ENCODE data around the gene TBC1D13. TPM values are rescaled to one million over a fixed set of nuclear protein-coding genes. Genes with fewer than 3 reads are reported as not detected.

Gene TBC1D13
- total RNA-seq, 1 experiment from 2014 or later, result 39.9 TPM

GRCh38 chr9:128743421-128743820 lies 43.6 kb upstream of the TBC1D13 start:
- Histone ChIP-seq H3K27me3 (replicated peaks; ENCODE audit: control insufficient read depth, insufficient read depth, low read length) (no peaks in the 10 kb centered on the region), H3K36me3 (ENCODE audit: control insufficient read depth, insufficient read depth, low read length) (no peaks in the 10 kb centered on the region), H3K4me1 (no peaks in the 10 kb centered on the region), H3K4me3 (ENCODE audit: low read depth, low read length) (no peak overlapping the region), H3K9me3 (no peaks in the 10 kb centered on the region)
- ChIA-PET POLR2A (no interaction called here), CTCF (interaction anchor here (0.9 kb wide), 1 partner anchor 28 kb away, joined by 4 read pairs; no protein-coding TSS in a partner anchor)
- BruUV-seq (replicated peaks), result no TSS peak
- no peaks in the 10 kb centered on the region for H3K27me3 Mint-ChIP-seq (ENCODE audit: insufficient read depth, unreplicated experiment)
- intact Hi-C loops (cut with micrococcal nuclease; ENCODE audit: unreplicated experiment), result no loop called here
- H3K4me3 Mint-ChIP-seq (ENCODE audit: unreplicated experiment), result no peak overlapping the region
- H3K9me3 Mint-ChIP-seq (ENCODE audit: unreplicated experiment), result no peaks in the 10 kb centered on the region
- H3K4me1 Mint-ChIP-seq (ENCODE audit: low read depth, unreplicated experiment), result no peaks in the 10 kb centered on the region
- peaks cover 10% of the 10 kb centered on the region for H3K36me3 Mint-ChIP-seq (ENCODE audit: insufficient read depth, unreplicated experiment)
- H3K27ac Mint-ChIP-seq (ENCODE audit: unreplicated experiment), result no peak overlapping the region
- no peak for TF ChIP-seq CTCF (IDR thresholded peaks at IDR 0.05; ENCODE audit: insufficient read depth in 1 of 2, low read depth in 1 of 2, low read length in 1 of 2, severe bottlenecking in 1 of 2, unreplicated experiment in 1 of 2)
- DNase-seq, result no peak

- intact Hi-C loops (cut with micrococcal nuclease; ENCODE audit: unreplicated experiment), result no loop called here
- no TSS peak for BruUV-seq (replicated peaks)
- H3K27me3 Mint-ChIP-seq (ENCODE audit: insufficient read depth, unreplicated experiment), result no peaks in the 10 kb centered on the region
- no peaks in the 10 kb centered on the region for H3K27me3 ChIP-seq (replicated peaks; ENCODE audit: control insufficient read depth, insufficient read depth, low read length)
- ChIA-PET POLR2A (no interaction called here), CTCF (no interaction called here)
- no peak overlapping the region for H3K27ac Mint-ChIP-seq (ENCODE audit: unreplicated experiment)
- no peaks in the 10 kb centered on the region; the same call in 1 of the 2 replicates for H3K36me3 ChIP-seq (ENCODE audit: control insufficient read depth, insufficient read depth, low read length)
- no peaks in the 10 kb centered on the region for H3K9me3 Mint-ChIP-seq (ENCODE audit: unreplicated experiment)
- H3K4me1 Mint-ChIP-seq (ENCODE audit: low read depth, unreplicated experiment), result no peaks in the 10 kb centered on the region
- H3K36me3 Mint-ChIP-seq (ENCODE audit: insufficient read depth, unreplicated experiment), result peaks cover 6% of the 10 kb centered on the region
- H3K4me3 ChIP-seq (ENCODE audit: low read depth, low read length), result no peak overlapping the region
- no peaks in the 10 kb centered on the region for H3K9me3 ChIP-seq
- no peaks in the 10 kb centered on the region for H3K4me1 ChIP-seq
- H3K4me3 Mint-ChIP-seq (ENCODE audit: unreplicated experiment), result no peak overlapping the region
- no peak for TF ChIP-seq CTCF (IDR thresholded peaks at IDR 0.05; ENCODE audit: insufficient read depth in 1 of 2, low read depth in 1 of 2, low read length in 1 of 2, severe bottlenecking in 1 of 2, unreplicated experiment in 1 of 2)
- DNase-seq, result no peak
Observed at GRCh38 chr9:128747241-128747640, 39.8 kb upstream of the TBC1D13 start.

- no peak for TF ChIP-seq CTCF (IDR thresholded peaks at IDR 0.05; ENCODE audit: insufficient read depth in 1 of 2, low read depth in 1 of 2, low read length in 1 of 2, severe bottlenecking in 1 of 2, unreplicated experiment in 1 of 2)
Observed at GRCh38 chr9:128750926-128751595, 36.0 kb upstream of the TBC1D13 start.

More at GRCh38 chr9:128750926-128751595, 36.0 kb upstream of the TBC1D13 start:
- no peaks in the 10 kb centered on the region for H3K27me3 Mint-ChIP-seq (ENCODE audit: insufficient read depth, unreplicated experiment)
- intact Hi-C loops (cut with micrococcal nuclease; ENCODE audit: unreplicated experiment), result no loop called here
- H3K4me1 Mint-ChIP-seq (ENCODE audit: low read depth, unreplicated experiment), result no peaks in the 10 kb centered on the region
- ChIA-PET CTCF (no interaction called here), POLR2A (no interaction called here)
- no peaks in the 10 kb centered on the region for H3K9me3 Mint-ChIP-seq (ENCODE audit: unreplicated experiment)
- H3K9me3 ChIP-seq, result no peaks in the 10 kb centered on the region
- H3K27me3 ChIP-seq (replicated peaks; ENCODE audit: control insufficient read depth, insufficient read depth, low read length), result no peaks in the 10 kb centered on the region
- no peaks in the 10 kb centered on the region for H3K4me1 ChIP-seq
- BruUV-seq (replicated peaks), result no TSS peak
- H3K27ac Mint-ChIP-seq (ENCODE audit: unreplicated experiment), result no peak overlapping the region
- H3K36me3 ChIP-seq (ENCODE audit: control insufficient read depth, insufficient read depth, low read length), result peaks cover 1% of the 10 kb centered on the region
- H3K4me3 Mint-ChIP-seq (ENCODE audit: unreplicated experiment), result no peak overlapping the region
- DNase-seq, result no peak
- peaks cover 6% of the 10 kb centered on the region for H3K36me3 Mint-ChIP-seq (ENCODE audit: insufficient read depth, unreplicated experiment)
- H3K4me3 ChIP-seq (ENCODE audit: low read depth, low read length), result no peak overlapping the region

Data from Caco-2 (cell line).